Prostate gland (tissue), 2 donors: ENCODE results near the gene DNAJB12. TPM values are rescaled to one million over a fixed set of nuclear protein-coding genes. Genes with fewer than 3 reads are reported as not detected.
"Not testable (repeated sequence)": the region's sequence is repeated elsewhere in the genome, so short reads cannot be mapped to it uniquely, and the experiment has no call there.

ENCODE experiments used
- DNase-seq: peaks from one replicate; pipeline ENCODE4 v3.0.0-alpha.2; 2019; ENCODE audit warnings: low spot score
- H3K27ac ChIP-seq, 2 donors: fragments of 200-600 bp; sonication (generic); 2 replicates each; pipeline ENCODE4 v1.5.1; 2017 to 2019
- H3K27me3 ChIP-seq: fragments of 200-600 bp; sonication (generic); replicated peaks from 2 replicates; pipeline ENCODE4 v1.5.1; 2019; ENCODE audit not compliant: insufficient read depth
- H3K36me3 ChIP-seq, 2 donors: fragments of 200-600 bp; sonication (generic); 1 replicate in 1 of 2; 2 replicates in 1 of 2; pipeline versions ENCODE4 v1.5.1 to v1.8.1; 2017 to 2019
- H3K4me1 ChIP-seq: fragments of 200-600 bp; sonication (generic); replicated peaks from 2 replicates; pipeline ENCODE4 v1.5.1; 2019
- H3K4me3 ChIP-seq, 2 donors: fragments of 200-600 bp; sonication (generic); 2 replicates each; pipeline ENCODE4 v1.5.1; 2017 to 2019
- H3K9me3 ChIP-seq: fragments of 200-600 bp; sonication (generic); 2 replicates; pipeline ENCODE4 v1.5.1; 2017
- CTCF ChIP-seq, 4 experiments: fragments of 200-600 bp in 2 of 4; fragments of 450-650 bp in 2 of 4; sonication (generic) in 2 of 4; IDR thresholded peaks; 1 replicate in 3 of 4; 2 replicates in 1 of 4; pipeline ENCODE4 v1.5.1; 2016 to 2019; ENCODE audit warnings: antibody characterized with exemption in 4 of 4, mild to moderate bottlenecking in 2 of 4, moderate library complexity in 2 of 4
- POLR2A ChIP-seq: fragments of 450-650 bp; IDR thresholded peaks from one replicate; pipeline ENCODE4 v1.6.1; 2016; ENCODE audit warnings: antibody characterized with exemption, mild to moderate bottlenecking
- POLR2AphosphoS5 ChIP-seq: sonication (generic); formaldehyde crosslinking; IDR thresholded peaks from one replicate; pipeline ENCODE4 v1.6.1; 2017; ENCODE audit warnings: antibody characterized with exemption
- WGBS: methylation state at CpG from one replicate; pipeline ENCODE4 v1.1.5; 2018; 5-methylcytosine and 5-hydroxymethylcytosine counted together
- intact Hi-C: fragments of 100-400 bp; cut with DNase I; formaldehyde crosslinking; loops from one replicate; pipeline ENCODE4 v1.14.2; 2022
- total RNA-seq, 2 donors: library from RNA; depleted of rRNA; stranded (reverse); fragments of >200 nt; gene quantifications; one replicate each; pipeline ENCODE4 v1.1.0, GENCODE V29; 2016

The DNAJB12 gene
- total RNA-seq, 2 donors from 2014 or later: 33.0 to 55.9 TPM

GRCh38 chr10:72298592-72299519 is 55.9 kb downstream of the DNAJB12 start:
- Histone ChIP-seq H3K4me1 (peaks cover 5% of the 10 kb centered on the region), H3K9me3 (no peaks in the 10 kb centered on the region), H3K27me3 (no peaks in the 10 kb centered on the region), H3K4me3 (no peak overlapping the region), H3K27ac (peak overlapping the region; percentile 79 to 93), H3K36me3 (no peaks in the 10 kb centered on the region)
- intact Hi-C loops: no loop called here
- no peak for DNase-seq
- 80% methylated on average over 16 of the region's 16 CpGs for WGBS
- no peak for TF ChIP-seq POLR2A
- TF ChIP-seq CTCF (IDR thresholded peaks at IDR 0.05): no peak
- TF ChIP-seq POLR2AphosphoS5: no peak

- peak; percentile 96 for DNase-seq
- WGBS: 6% methylated on average over 53 of the region's 55 CpGs
Measured at GRCh38 chr10:72297805-72298591, 56.7 kb downstream of the DNAJB12 start.

GRCh38 chr10:72297281-72297804 is 57.4 kb downstream of the DNAJB12 start:
- Histone ChIP-seq H3K4me3 (peak overlapping the region; percentile 49 to 85), H3K27ac (peak overlapping the region; percentile 79 to 93), H3K9me3 (no peaks in the 10 kb centered on the region), H3K4me1 (peaks cover 5% of the 10 kb centered on the region), H3K36me3 (no peaks in the 10 kb centered on the region), H3K27me3 (no peaks in the 10 kb centered on the region)
- peak; percentile 48 for DNase-seq
- WGBS: 2% methylated on average over 30 of the region's 30 CpGs
- peak; percentile 59 for TF ChIP-seq POLR2AphosphoS5
- TF ChIP-seq CTCF (IDR thresholded peaks at IDR 0.05): no peak
- peak; percentile 11 for TF ChIP-seq POLR2A
- intact Hi-C loops: no loop called here

More at GRCh38 chr10:72297805-72298591, 56.7 kb downstream of the DNAJB12 start:
- Histone ChIP-seq H3K27ac (peak overlapping the region; percentile 79 to 93), H3K36me3 (no peaks in the 10 kb centered on the region), H3K4me1 (peaks cover 5% of the 10 kb centered on the region), H3K9me3 (no peaks in the 10 kb centered on the region), H3K4me3 (peak overlapping the region; percentile 49 to 85), H3K27me3 (no peaks in the 10 kb centered on the region)
- TF ChIP-seq POLR2AphosphoS5 (peak; percentile 92), POLR2A (peak; percentile 92), CTCF (IDR thresholded peaks at IDR 0.05) (peak in 1 of 4 experiments; percentile 9)
- intact Hi-C loops: no loop called here

GRCh38 chr10:72296829-72297280 is 57.9 kb downstream of the DNAJB12 start:
- peak overlapping the region; percentile 49 to 85 for H3K4me3 ChIP-seq
- WGBS: 81% methylated on average over 19 of the region's 19 CpGs
- intact Hi-C loops, H3K9me3 ChIP-seq, H3K36me3 ChIP-seq, H3K4me1 ChIP-seq, DNase-seq, H3K27me3 ChIP-seq: not testable (repeated sequence)
- peak overlapping the region; percentile 79 to 93 for H3K27ac ChIP-seq

- peaks cover 5% of the 10 kb centered on the region for H3K4me1 ChIP-seq
- no peaks in the 10 kb centered on the region for H3K9me3 ChIP-seq
- H3K27me3 ChIP-seq: no peaks in the 10 kb centered on the region
- WGBS: 87% methylated on average over 8 of the region's 8 CpGs
- intact Hi-C loops: no loop called here
- no peak overlapping the region for H3K4me3 ChIP-seq
- no peak overlapping the region for H3K27ac ChIP-seq
- no peaks in the 10 kb centered on the region for H3K36me3 ChIP-seq
- no peak for DNase-seq
- TF ChIP-seq POLR2AphosphoS5: no peak
- no peak for TF ChIP-seq CTCF (IDR thresholded peaks at IDR 0.05)
- no peak for TF ChIP-seq POLR2A
Measured at GRCh38 chr10:72295330-72295910, 59.3 kb downstream of the DNAJB12 start.
